WTC11 (cell line): ENCODE results near the gene TP53INP2. TPM values are rescaled to one million over a fixed set of nuclear protein-coding genes. Genes with fewer than 3 reads are reported as not detected.
A peak's percentile ranks its signal among the peaks of the same experiment; 100 is the strongest.

Experiments
- ATAC-seq: fragments of 200-7000 bp; cut with Tn5 transposase; 2 replicates; pipeline ENCODE4 v1.10.0; 2021; ENCODE audit warnings: mild to moderate bottlenecking, moderate library complexity
- CTCF ChIA-PET: fragments of 300-600 bp; sonication (Branson Sonifier 250); formaldehyde crosslinking; loops from one replicate; lab custom pipeline; 2021; ENCODE audit warnings: antibody characterized with exemption; lab: Charles Lee
- POLR2A ChIA-PET: fragments of 350-600 bp; sonication (Branson Sonifier 250); formaldehyde crosslinking; loops from one replicate; lab custom pipeline; 2021; ENCODE audit warnings: antibody characterized with exemption; lab: Charles Lee
- DNase-seq: peaks from one replicate; pipeline ENCODE4 v3.0.0; 2021; ENCODE audit warnings: low spot score
- H3K27ac Mint-ChIP-seq: 2 replicates; pipeline ENCODE4 v1.8.0; 2021; ENCODE audit warnings: mixed read lengths
- H3K27me3 Mint-ChIP-seq: 2 replicates; pipeline ENCODE4 v1.8.0; 2021; ENCODE audit warnings: low read depth, mild to moderate bottlenecking, moderate library complexity, mixed read lengths
- H3K36me3 Mint-ChIP-seq: 2 replicates; pipeline ENCODE4 v1.8.0; 2021; ENCODE audit warnings: mixed read lengths
- H3K4me1 Mint-ChIP-seq: 2 replicates; pipeline ENCODE4 v1.8.0; 2022; ENCODE audit warnings: mixed read lengths
- H3K4me3 Mint-ChIP-seq: 2 replicates; pipeline ENCODE4 v1.8.0; 2021; ENCODE audit warnings: mild to moderate bottlenecking, moderate library complexity, mixed read lengths
- H3K9me3 Mint-ChIP-seq: 2 replicates; pipeline ENCODE4 v1.8.0; 2021; ENCODE audit warnings: mixed read lengths
- ATF1 ChIP-seq: sonication (generic); formaldehyde crosslinking; IDR thresholded peaks from 2 replicates; pipeline ENCODE4 v1.8.1; 2023; ENCODE audit warnings: mild to moderate bottlenecking, moderate library complexity, missing genetic modification reagents
- FOXP1 ChIP-seq: sonication (generic); formaldehyde crosslinking; IDR thresholded peaks from 2 replicates; pipeline ENCODE4 v1.8.0; 2022; ENCODE audit warnings: missing genetic modification reagents, mild to moderate bottlenecking, moderate library complexity, borderline replicate concordance
- KAT7 ChIP-seq: sonication (generic); formaldehyde crosslinking; IDR thresholded peaks from 2 replicates; pipeline ENCODE4 v1.8.1; 2023; ENCODE audit warnings: missing genetic modification reagents, mild to moderate bottlenecking, borderline replicate concordance
- NR1H2 ChIP-seq: sonication (generic); formaldehyde crosslinking; IDR thresholded peaks from 2 replicates; pipeline ENCODE4 v1.9.0; 2021; ENCODE audit warnings: mild to moderate bottlenecking, moderate library complexity, missing genetic modification reagents
- RORB ChIP-seq: fragments of 250-450 bp; sonication (Bioruptor Pico); IDR thresholded peaks from 2 replicates; pipeline ENCODE4 v1.9.0; 2021; ENCODE audit warnings: mild to moderate bottlenecking
- SP1 ChIP-seq: sonication (generic); formaldehyde crosslinking; conservative IDR thresholded peaks from 2 replicates; pipeline ENCODE4 v1.8.1; 2022; ENCODE audit warnings: missing genetic modification reagents
- ZNF416 ChIP-seq: fragments of 250-450 bp; sonication (Bioruptor Pico); IDR thresholded peaks from 2 replicates; pipeline ENCODE4 v1.9.0; 2021; ENCODE audit warnings: mild to moderate bottlenecking, inconsistent platforms
- total RNA-seq: library from RNA; stranded (reverse); gene quantifications from 3 replicates; pipeline ENCODE4 v1.2.3, GENCODE V29; 2021
- TF ChIP-seq, protein P1 (sequence below): sonication (generic); formaldehyde crosslinking; IDR thresholded peaks from 2 replicates; pipeline ENCODE4 v1.8.0; 2023; ENCODE audit warnings: missing genetic modification reagents, mild to moderate bottlenecking, borderline replicate concordance
- TF ChIP-seq, protein P2 (sequence below): sonication (generic); formaldehyde crosslinking; IDR thresholded peaks from 2 replicates; pipeline ENCODE4 v1.8.1; 2022; ENCODE audit warnings: low read depth, mild to moderate bottlenecking, moderate library complexity, missing genetic modification reagents, borderline replicate concordance
- TF ChIP-seq, protein P3 (sequence below): fragments of 250-450 bp; sonication (Bioruptor Pico); IDR thresholded peaks from 2 replicates; pipeline ENCODE4 v1.8.0; 2021; ENCODE audit warnings: mild to moderate bottlenecking
- TF ChIP-seq, protein P4 (sequence below): sonication (generic); formaldehyde crosslinking; IDR thresholded peaks from 2 replicates; pipeline ENCODE4 v1.8.0; 2023; ENCODE audit warnings: mild to moderate bottlenecking, missing genetic modification reagents
- TF ChIP-seq, protein P5 (sequence below): sonication (generic); formaldehyde crosslinking; IDR thresholded peaks from 2 replicates; pipeline ENCODE4 v1.8.1; 2022; ENCODE audit warnings: mild to moderate bottlenecking, moderate library complexity, missing genetic modification reagents
- TF ChIP-seq, protein P6 (sequence below): sonication (generic); formaldehyde crosslinking; IDR thresholded peaks from 2 replicates; pipeline ENCODE4 v1.8.0; 2022; ENCODE audit warnings: mild to moderate bottlenecking, missing genetic modification reagents
- TF ChIP-seq, protein P7 (sequence below): fragments of 250-450 bp; sonication (Bioruptor Pico); IDR thresholded peaks from 2 replicates; pipeline ENCODE4 v1.9.0; 2021; ENCODE audit warnings: mild to moderate bottlenecking, borderline replicate concordance

TP53INP2 gene
- total RNA-seq, 1 experiment from 2014 or later = 4.3 TPM

DNA sequence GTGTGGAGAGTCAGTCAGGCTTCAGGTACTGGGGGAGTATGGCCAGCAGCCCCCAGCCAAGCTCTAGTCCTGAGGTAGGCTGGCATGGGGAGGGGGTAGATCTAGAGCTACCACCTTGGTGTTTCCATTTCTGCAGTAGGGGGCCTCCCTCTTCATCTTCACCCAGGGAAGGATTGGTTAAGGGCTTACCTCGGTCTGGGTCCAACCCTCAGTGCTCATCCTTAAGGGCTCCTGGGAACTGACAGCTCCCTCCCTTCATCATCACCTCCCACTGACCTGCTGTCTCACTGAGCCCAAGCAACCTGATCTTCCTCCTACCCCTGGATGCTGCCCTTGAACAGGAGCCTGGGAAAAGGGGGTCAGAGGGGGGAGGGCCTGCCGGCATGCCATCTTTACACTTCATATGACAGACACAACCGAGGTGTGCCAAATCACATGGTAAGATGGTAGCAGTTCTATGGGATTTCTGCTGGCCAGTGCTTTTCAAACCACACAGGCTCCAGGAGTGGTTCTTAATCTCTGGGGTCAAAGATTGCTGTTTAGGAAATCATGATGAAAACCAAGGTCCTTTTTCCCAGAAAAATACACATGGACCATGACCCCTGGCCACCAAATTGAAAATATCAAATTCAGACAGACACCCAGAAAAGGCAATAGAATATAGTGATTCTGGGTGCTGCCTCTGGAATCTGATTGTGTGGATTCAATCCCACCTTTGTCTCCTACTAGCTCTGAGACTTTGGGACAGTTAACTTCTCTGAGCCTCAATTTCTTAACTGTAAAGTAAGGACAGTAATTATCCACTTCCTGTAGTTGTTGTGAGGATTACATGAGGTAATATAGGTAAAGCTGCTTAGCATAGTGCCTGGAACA is 3.0 kb downstream of the TP53INP2 start (continued):
- TF ChIP-seq, protein P1, sequence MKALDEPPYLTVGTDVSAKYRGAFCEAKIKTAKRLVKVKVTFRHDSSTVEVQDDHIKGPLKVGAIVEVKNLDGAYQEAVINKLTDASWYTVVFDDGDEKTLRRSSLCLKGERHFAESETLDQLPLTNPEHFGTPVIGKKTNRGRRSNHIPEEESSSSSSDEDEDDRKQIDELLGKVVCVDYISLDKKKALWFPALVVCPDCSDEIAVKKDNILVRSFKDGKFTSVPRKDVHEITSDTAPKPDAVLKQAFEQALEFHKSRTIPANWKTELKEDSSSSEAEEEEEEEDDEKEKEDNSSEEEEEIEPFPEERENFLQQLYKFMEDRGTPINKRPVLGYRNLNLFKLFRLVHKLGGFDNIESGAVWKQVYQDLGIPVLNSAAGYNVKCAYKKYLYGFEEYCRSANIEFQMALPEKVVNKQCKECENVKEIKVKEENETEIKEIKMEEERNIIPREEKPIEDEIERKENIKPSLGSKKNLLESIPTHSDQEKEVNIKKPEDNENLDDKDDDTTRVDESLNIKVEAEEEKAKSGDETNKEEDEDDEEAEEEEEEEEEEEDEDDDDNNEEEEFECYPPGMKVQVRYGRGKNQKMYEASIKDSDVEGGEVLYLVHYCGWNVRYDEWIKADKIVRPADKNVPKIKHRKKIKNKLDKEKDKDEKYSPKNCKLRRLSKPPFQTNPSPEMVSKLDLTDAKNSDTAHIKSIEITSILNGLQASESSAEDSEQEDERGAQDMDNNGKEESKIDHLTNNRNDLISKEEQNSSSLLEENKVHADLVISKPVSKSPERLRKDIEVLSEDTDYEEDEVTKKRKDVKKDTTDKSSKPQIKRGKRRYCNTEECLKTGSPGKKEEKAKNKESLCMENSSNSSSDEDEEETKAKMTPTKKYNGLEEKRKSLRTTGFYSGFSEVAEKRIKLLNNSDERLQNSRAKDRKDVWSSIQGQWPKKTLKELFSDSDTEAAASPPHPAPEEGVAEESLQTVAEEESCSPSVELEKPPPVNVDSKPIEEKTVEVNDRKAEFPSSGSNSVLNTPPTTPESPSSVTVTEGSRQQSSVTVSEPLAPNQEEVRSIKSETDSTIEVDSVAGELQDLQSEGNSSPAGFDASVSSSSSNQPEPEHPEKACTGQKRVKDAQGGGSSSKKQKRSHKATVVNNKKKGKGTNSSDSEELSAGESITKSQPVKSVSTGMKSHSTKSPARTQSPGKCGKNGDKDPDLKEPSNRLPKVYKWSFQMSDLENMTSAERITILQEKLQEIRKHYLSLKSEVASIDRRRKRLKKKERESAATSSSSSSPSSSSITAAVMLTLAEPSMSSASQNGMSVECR (CRISPR knock-in tag) = no peak
- TF ChIP-seq, protein P2, sequence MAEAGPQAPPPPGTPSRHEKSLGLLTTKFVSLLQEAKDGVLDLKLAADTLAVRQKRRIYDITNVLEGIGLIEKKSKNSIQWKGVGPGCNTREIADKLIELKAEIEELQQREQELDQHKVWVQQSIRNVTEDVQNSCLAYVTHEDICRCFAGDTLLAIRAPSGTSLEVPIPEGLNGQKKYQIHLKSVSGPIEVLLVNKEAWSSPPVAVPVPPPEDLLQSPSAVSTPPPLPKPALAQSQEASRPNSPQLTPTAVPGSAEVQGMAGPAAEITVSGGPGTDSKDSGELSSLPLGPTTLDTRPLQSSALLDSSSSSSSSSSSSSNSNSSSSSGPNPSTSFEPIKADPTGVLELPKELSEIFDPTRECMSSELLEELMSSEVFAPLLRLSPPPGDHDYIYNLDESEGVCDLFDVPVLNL = no peak
- TF ChIP-seq SP1 (CRISPR knock-in tag) (no peak), ZNF416 (CRISPR knock-in tag) (no peak), RORB (CRISPR knock-in tag) (no peak), KAT7 (CRISPR knock-in tag) (no peak)
- TF ChIP-seq, protein P3, sequence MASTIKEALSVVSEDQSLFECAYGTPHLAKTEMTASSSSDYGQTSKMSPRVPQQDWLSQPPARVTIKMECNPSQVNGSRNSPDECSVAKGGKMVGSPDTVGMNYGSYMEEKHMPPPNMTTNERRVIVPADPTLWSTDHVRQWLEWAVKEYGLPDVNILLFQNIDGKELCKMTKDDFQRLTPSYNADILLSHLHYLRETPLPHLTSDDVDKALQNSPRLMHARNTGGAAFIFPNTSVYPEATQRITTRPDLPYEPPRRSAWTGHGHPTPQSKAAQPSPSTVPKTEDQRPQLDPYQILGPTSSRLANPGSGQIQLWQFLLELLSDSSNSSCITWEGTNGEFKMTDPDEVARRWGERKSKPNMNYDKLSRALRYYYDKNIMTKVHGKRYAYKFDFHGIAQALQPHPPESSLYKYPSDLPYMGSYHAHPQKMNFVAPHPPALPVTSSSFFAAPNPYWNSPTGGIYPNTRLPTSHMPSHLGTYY = no peak

DNA sequence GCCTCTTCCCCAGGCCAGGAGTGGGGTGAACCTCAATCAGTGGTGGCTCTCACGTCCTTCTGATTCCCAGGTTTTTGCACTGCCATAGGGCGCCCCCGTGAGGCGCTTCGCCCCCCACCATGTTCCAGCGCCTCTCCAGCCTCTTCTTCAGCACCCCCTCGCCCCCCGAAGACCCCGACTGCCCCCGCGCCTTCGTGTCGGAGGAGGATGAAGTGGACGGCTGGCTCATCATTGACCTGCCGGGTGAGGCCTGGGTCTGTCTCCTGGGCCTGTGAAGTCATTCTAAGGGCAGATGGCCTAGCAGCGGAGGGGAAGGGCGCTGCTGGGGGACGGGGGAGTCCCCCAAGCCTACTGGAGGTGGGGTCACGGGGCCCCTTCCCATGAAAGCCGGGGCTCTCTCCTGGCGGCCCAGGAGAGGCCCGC is 4.5 kb downstream of the TP53INP2 start:
- POLR2A ChIA-PET = no interaction called here
- Mint-ChIP-seq H3K9me3 (no peaks in the 10 kb centered on the region), H3K4me1 (peaks cover 18% of the 10 kb centered on the region)
- peak; percentile 77 for DNase-seq
- TF ChIP-seq, protein P4, sequence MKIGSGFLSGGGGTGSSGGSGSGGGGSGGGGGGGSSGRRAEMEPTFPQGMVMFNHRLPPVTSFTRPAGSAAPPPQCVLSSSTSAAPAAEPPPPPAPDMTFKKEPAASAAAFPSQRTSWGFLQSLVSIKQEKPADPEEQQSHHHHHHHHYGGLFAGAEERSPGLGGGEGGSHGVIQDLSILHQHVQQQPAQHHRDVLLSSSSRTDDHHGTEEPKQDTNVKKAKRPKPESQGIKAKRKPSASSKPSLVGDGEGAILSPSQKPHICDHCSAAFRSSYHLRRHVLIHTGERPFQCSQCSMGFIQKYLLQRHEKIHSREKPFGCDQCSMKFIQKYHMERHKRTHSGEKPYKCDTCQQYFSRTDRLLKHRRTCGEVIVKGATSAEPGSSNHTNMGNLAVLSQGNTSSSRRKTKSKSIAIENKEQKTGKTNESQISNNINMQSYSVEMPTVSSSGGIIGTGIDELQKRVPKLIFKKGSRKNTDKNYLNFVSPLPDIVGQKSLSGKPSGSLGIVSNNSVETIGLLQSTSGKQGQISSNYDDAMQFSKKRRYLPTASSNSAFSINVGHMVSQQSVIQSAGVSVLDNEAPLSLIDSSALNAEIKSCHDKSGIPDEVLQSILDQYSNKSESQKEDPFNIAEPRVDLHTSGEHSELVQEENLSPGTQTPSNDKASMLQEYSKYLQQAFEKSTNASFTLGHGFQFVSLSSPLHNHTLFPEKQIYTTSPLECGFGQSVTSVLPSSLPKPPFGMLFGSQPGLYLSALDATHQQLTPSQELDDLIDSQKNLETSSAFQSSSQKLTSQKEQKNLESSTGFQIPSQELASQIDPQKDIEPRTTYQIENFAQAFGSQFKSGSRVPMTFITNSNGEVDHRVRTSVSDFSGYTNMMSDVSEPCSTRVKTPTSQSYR (CRISPR knock-in tag) = no peak
- no peak for TF ChIP-seq NR1H2
- TF ChIP-seq, all 79 proteins: peak for 0
- ATAC-seq = peak; percentile 5
- H3K27ac Mint-ChIP-seq = no peak overlapping the region
- H3K27me3 Mint-ChIP-seq = peaks cover 51% of the 10 kb centered on the region
- H3K4me3 Mint-ChIP-seq = peak overlapping the region; percentile 75
- no peaks in the 10 kb centered on the region for H3K36me3 Mint-ChIP-seq
- CTCF ChIA-PET = interaction anchor here (0.6 to 7.0 kb wide), 14 partner anchors 32 to 396 kb away, joined by 3 to 50 read pairs (median 5); partner anchors contain the start of genes MAP1LC3A and PIGU

DNA sequence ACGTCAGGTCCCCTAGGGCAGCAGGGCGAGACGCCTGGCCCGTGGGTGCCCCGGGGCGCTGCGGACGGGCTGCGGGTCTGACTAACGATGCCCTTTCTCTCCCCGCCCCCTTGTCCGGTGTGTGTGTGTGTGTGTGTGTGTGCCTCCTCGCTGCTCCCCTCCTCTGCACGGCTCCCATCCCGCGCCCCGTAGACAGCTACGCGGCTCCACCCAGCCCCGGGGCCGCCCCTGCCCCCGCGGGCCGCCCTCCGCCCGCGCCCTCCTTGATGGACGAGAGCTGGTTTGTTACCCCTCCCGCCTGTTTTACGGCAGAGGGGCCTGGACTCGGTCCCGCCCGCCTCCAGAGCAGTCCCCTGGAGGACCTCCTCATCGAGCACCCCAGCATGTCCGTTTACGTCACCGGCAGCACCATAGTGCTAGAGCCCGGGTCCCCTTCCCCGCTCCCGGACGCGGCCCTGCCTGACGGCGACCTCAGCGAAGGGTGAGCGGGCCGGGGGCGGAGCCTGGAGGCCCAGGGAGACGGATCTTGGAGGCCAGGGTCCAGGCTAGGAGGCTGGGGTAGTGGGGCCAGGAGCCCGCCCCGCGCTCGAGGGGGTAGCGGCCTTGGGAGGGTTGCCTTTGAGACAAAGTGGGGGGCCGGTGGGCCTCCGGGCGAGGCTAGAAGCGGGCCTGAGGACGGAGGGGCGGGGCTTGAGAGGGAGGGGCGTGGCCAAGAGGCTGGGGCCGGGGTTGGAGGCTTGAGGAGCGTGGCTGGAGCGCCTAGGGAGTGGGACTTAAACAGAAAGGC is 5.1 kb downstream of the TP53INP2 start:
- Mint-ChIP-seq H3K36me3 (no peaks in the 10 kb centered on the region), H3K9me3 (no peaks in the 10 kb centered on the region), H3K4me3 (peak overlapping the region; percentile 75), H3K4me1 (peaks cover 18% of the 10 kb centered on the region), H3K27me3 (peaks cover 48% of the 10 kb centered on the region), H3K27ac (no peak overlapping the region)
- ChIA-PET POLR2A (no interaction called here), CTCF (interaction anchor here (0.5 to 7.0 kb wide), 18 partner anchors 15 to 397 kb away, joined by 3 to 50 read pairs (median 4); partner anchors contain the start of genes ITCH, MAP1LC3A and PIGU)
- DNase-seq = peak; percentile 85
- peak; percentile 65 for ATAC-seq
- TF ChIP-seq ATF1 (CRISPR knock-in tag) (no peak), FOXP1 (CRISPR knock-in tag) (0 out of 2 replicates have a peak, but pooled peaks have one; percentile 38)
- TF ChIP-seq, protein P5, sequence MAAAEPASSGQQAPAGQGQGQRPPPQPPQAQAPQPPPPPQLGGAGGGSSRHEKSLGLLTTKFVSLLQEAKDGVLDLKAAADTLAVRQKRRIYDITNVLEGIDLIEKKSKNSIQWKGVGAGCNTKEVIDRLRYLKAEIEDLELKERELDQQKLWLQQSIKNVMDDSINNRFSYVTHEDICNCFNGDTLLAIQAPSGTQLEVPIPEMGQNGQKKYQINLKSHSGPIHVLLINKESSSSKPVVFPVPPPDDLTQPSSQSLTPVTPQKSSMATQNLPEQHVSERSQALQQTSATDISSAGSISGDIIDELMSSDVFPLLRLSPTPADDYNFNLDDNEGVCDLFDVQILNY (CRISPR knock-in tag) = 0 out of 2 replicates have a peak, but pooled peaks have one; percentile 1
- TF ChIP-seq, protein P6, sequence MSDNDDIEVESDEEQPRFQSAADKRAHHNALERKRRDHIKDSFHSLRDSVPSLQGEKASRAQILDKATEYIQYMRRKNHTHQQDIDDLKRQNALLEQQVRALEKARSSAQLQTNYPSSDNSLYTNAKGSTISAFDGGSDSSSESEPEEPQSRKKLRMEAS (CRISPR knock-in tag) = peak; percentile 70
- TF ChIP-seq, protein P7, sequence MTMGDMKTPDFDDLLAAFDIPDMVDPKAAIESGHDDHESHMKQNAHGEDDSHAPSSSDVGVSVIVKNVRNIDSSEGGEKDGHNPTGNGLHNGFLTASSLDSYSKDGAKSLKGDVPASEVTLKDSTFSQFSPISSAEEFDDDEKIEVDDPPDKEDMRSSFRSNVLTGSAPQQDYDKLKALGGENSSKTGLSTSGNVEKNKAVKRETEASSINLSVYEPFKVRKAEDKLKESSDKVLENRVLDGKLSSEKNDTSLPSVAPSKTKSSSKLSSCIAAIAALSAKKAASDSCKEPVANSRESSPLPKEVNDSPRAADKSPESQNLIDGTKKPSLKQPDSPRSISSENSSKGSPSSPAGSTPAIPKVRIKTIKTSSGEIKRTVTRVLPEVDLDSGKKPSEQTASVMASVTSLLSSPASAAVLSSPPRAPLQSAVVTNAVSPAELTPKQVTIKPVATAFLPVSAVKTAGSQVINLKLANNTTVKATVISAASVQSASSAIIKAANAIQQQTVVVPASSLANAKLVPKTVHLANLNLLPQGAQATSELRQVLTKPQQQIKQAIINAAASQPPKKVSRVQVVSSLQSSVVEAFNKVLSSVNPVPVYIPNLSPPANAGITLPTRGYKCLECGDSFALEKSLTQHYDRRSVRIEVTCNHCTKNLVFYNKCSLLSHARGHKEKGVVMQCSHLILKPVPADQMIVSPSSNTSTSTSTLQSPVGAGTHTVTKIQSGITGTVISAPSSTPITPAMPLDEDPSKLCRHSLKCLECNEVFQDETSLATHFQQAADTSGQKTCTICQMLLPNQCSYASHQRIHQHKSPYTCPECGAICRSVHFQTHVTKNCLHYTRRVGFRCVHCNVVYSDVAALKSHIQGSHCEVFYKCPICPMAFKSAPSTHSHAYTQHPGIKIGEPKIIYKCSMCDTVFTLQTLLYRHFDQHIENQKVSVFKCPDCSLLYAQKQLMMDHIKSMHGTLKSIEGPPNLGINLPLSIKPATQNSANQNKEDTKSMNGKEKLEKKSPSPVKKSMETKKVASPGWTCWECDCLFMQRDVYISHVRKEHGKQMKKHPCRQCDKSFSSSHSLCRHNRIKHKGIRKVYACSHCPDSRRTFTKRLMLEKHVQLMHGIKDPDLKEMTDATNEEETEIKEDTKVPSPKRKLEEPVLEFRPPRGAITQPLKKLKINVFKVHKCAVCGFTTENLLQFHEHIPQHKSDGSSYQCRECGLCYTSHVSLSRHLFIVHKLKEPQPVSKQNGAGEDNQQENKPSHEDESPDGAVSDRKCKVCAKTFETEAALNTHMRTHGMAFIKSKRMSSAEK = no peak
